ENCODE results near the gene RASAL2.
"Not testable (repeated sequence)": the region's sequence is repeated elsewhere in the genome, so short reads cannot be mapped to it uniquely, and the experiment has no call there.

Gene RASAL2

GRCh38 chr1:178168536-178168935, 74.6 kb downstream of the RASAL2 start:
- peak; percentile 53 for DNase-seq

GRCh38 chr1:178169649-178170048, 75.7 kb downstream of the RASAL2 start:
- no peak for DNase-seq

GRCh38 chr1:178172939-178173338, 79.0 kb downstream of the RASAL2 start:
- DNase-seq = peak; percentile 48

GRCh38 chr1:178174539-178174938, 80.6 kb downstream of the RASAL2 start:
- DNase-seq = no peak

GRCh38 chr1:178180405-178180804, 86.5 kb downstream of the RASAL2 start:
- no peak for DNase-seq

GRCh38 chr1:178183796-178184195, 89.9 kb downstream of the RASAL2 start:
- no peak for DNase-seq

GRCh38 chr1:178188306-178188705, 94.4 kb downstream of the RASAL2 start:
- no peak for DNase-seq

GRCh38 chr1:178189814-178190213, 95.9 kb downstream of the RASAL2 start:
- peak; percentile 30 for DNase-seq

GRCh38 chr1:178190881-178191280, 97.0 kb downstream of the RASAL2 start:
- DNase-seq = no peak

GRCh38 chr1:178192686-178193085, 98.8 kb downstream of the RASAL2 start:
- peak; percentile 51 for DNase-seq

GRCh38 chr1:178196631-178197030, 102.7 kb downstream of the RASAL2 start:
- DNase-seq = peak; percentile 13

GRCh38 chr1:178202095-178202494, 108.2 kb downstream of the RASAL2 start:
- not testable (repeated sequence) for DNase-seq

GRCh38 chr1:178202546-178202945, 108.6 kb downstream of the RASAL2 start:
- DNase-seq = not testable (repeated sequence)

GRCh38 chr1:178208269-178208856, 114.5 kb downstream of the RASAL2 start:
- DNase-seq = not testable (repeated sequence)

GRCh38 chr1:178209935-178210334, 116.0 kb downstream of the RASAL2 start:
- no peak for DNase-seq

GRCh38 chr1:178218550-178218949, 124.6 kb downstream of the RASAL2 start:
- DNase-seq = no peak

- peak; percentile 44 for DNase-seq
These were observed 126.2 kb downstream of the RASAL2 start for GRCh38 chr1:178220094-178220493.

- no peak for DNase-seq
These were observed 129.4 kb downstream of the RASAL2 start for GRCh38 chr1:178223289-178223688.

GRCh38 chr1:178224358-178224757, 130.5 kb downstream of the RASAL2 start:
- DNase-seq = no peak

GRCh38 chr1:178230881-178231409, 137.0 kb downstream of the RASAL2 start:
- no peak for DNase-seq

- peak; percentile 16 for DNase-seq
These were observed 138.2 kb downstream of the RASAL2 start for GRCh38 chr1:178232108-178232507.

GRCh38 chr1:178232949-178233348, 139.0 kb downstream of the RASAL2 start:
- DNase-seq = peak; percentile 77

GRCh38 chr1:178237121-178237520, 143.2 kb downstream of the RASAL2 start:
- no peak for DNase-seq

GRCh38 chr1:178238722-178239510, 145.0 kb downstream of the RASAL2 start:
- peak; percentile 99 for DNase-seq
